ENCODE results near the gene NEDD4L. TPM values are rescaled to one million over a fixed set of nuclear protein-coding genes. Genes with fewer than 3 reads are reported as not detected.

Gene NEDD4L
- total RNA-seq, 1 donor from 2014 or later = 93.9 TPM

DNA sequence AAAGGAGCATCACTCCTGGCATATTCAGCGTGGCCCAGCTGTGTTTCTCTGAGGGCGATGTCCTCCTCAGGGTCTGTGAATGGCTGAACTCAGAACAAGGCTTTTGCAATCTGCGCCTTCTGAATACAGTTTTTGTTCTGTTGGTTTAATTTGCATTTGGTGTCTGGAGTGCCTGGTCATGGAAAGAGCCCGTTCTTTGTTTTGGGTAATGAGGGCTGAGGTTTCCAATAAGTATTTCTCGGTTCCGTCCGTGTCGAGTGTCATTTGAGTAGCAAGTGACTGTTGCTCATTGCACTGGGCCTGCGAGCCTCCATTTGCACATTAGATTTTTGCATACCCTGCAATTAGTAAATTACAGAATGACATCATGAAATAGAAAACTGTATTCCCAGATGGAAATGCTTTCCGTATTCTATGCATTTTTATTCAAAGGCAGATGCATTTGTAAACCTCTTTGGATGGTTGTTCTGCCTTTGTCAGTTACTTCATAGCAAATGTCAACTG is 57.3 kb downstream of the NEDD4L start:
- no peak for FAIRE-seq
- Histone ChIP-seq H2AFZ (ENCODE audit: low read depth, low read length) (no peak overlapping the region), H3K27ac (ENCODE audit: low read depth, low read length) (no peak overlapping the region), H3K27me3 (ENCODE audit: insufficient read depth, low read length) (no peaks in the 10 kb centered on the region), H3K36me3 (ENCODE audit: insufficient read depth, low read length) (no peaks in the 10 kb centered on the region), H4K20me1 (ENCODE audit: insufficient read depth, low read length) (no peaks in the 10 kb centered on the region), H3K79me2 (ENCODE audit: insufficient read depth, low read length) (no peaks in the 10 kb centered on the region), H3K4me3 (ENCODE audit: insufficient read depth, low read depth, low read length) (no peak overlapping the region), H3K4me2 (ENCODE audit: low read length) (no peak overlapping the region), H3K4me1 (ENCODE audit: insufficient read depth, low read length) (peaks cover 10% of the 10 kb centered on the region), H3K9me3 (ENCODE audit: insufficient read depth, low read depth, low read length) (no peaks in the 10 kb centered on the region), H3K9ac (ENCODE audit: low read length) (no peak overlapping the region)
- peaks cover 27% of the 10 kb centered on the region for H3K4me1 Mint-ChIP-seq (ENCODE audit: low read depth, unreplicated experiment)
- H3K27ac Mint-ChIP-seq (ENCODE audit: unreplicated experiment) = no peak overlapping the region
- H3K9me3 Mint-ChIP-seq (ENCODE audit: unreplicated experiment) = no peaks in the 10 kb centered on the region
- H3K27me3 Mint-ChIP-seq (ENCODE audit: low read depth, unreplicated experiment) = no peaks in the 10 kb centered on the region
- TF ChIP-seq, protein P1, sequence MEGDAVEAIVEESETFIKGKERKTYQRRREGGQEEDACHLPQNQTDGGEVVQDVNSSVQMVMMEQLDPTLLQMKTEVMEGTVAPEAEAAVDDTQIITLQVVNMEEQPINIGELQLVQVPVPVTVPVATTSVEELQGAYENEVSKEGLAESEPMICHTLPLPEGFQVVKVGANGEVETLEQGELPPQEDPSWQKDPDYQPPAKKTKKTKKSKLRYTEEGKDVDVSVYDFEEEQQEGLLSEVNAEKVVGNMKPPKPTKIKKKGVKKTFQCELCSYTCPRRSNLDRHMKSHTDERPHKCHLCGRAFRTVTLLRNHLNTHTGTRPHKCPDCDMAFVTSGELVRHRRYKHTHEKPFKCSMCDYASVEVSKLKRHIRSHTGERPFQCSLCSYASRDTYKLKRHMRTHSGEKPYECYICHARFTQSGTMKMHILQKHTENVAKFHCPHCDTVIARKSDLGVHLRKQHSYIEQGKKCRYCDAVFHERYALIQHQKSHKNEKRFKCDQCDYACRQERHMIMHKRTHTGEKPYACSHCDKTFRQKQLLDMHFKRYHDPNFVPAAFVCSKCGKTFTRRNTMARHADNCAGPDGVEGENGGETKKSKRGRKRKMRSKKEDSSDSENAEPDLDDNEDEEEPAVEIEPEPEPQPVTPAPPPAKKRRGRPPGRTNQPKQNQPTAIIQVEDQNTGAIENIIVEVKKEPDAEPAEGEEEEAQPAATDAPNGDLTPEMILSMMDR (IDR thresholded peaks at IDR 0.05; ENCODE audit: insufficient read depth, low read depth, low read length) = no peak
- TF ChIP-seq EZH2 (IDR thresholded peaks at IDR 0.05; ENCODE audit: insufficient read depth, low read length) = no peak
- H3K4me3 Mint-ChIP-seq (ENCODE audit: unreplicated experiment) = no peak overlapping the region
- peaks cover 2% of the 10 kb centered on the region for H3K36me3 Mint-ChIP-seq (ENCODE audit: low read depth, unreplicated experiment)
- DNase-seq (ENCODE audit: low read depth) = no peak

- Mint-ChIP-seq H3K27ac (ENCODE audit: unreplicated experiment) (no peak overlapping the region), H3K4me3 (ENCODE audit: unreplicated experiment) (no peak overlapping the region), H3K9me3 (ENCODE audit: unreplicated experiment) (no peaks in the 10 kb centered on the region), H3K36me3 (ENCODE audit: low read depth, unreplicated experiment) (peaks cover 2% of the 10 kb centered on the region), H3K4me1 (ENCODE audit: low read depth, unreplicated experiment) (peaks cover 27% of the 10 kb centered on the region), H3K27me3 (ENCODE audit: low read depth, unreplicated experiment) (no peaks in the 10 kb centered on the region)
- H3K4me2 ChIP-seq (ENCODE audit: low read length) = no peak overlapping the region
- no peaks in the 10 kb centered on the region for H3K79me2 ChIP-seq (ENCODE audit: insufficient read depth, low read length)
- H2AFZ ChIP-seq (ENCODE audit: low read depth, low read length) = no peak overlapping the region
- H3K9me3 ChIP-seq (ENCODE audit: insufficient read depth, low read depth, low read length) = no peaks in the 10 kb centered on the region
- no peak overlapping the region for H3K9ac ChIP-seq (ENCODE audit: low read length)
- FAIRE-seq = no peak
- no peaks in the 10 kb centered on the region for H3K36me3 ChIP-seq (ENCODE audit: insufficient read depth, low read length)
- no peak for DNase-seq (ENCODE audit: low read depth)
- H3K27me3 ChIP-seq (ENCODE audit: insufficient read depth, low read length) = no peaks in the 10 kb centered on the region
- no peak overlapping the region for H3K4me3 ChIP-seq (ENCODE audit: insufficient read depth, low read depth, low read length)
- H3K4me1 ChIP-seq (ENCODE audit: insufficient read depth, low read length) = peaks cover 6% of the 10 kb centered on the region
- TF ChIP-seq, protein P1 (IDR thresholded peaks at IDR 0.05; ENCODE audit: insufficient read depth, low read depth, low read length) = no peak
- no peak for TF ChIP-seq EZH2 (IDR thresholded peaks at IDR 0.05; ENCODE audit: insufficient read depth, low read length)
- H3K27ac ChIP-seq (ENCODE audit: low read depth, low read length) = no peak overlapping the region
- no peaks in the 10 kb centered on the region for H4K20me1 ChIP-seq (ENCODE audit: insufficient read depth, low read length)
Observed at GRCh38 chr18:58102018-58102417, 58.0 kb downstream of the NEDD4L start.

- Histone ChIP-seq H3K27me3 (ENCODE audit: insufficient read depth, low read length) (no peaks in the 10 kb centered on the region), H3K4me2 (ENCODE audit: low read length) (no peak overlapping the region), H3K79me2 (ENCODE audit: insufficient read depth, low read length) (no peaks in the 10 kb centered on the region), H2AFZ (ENCODE audit: low read depth, low read length) (no peak overlapping the region), H4K20me1 (ENCODE audit: insufficient read depth, low read length) (no peaks in the 10 kb centered on the region), H3K36me3 (ENCODE audit: insufficient read depth, low read length) (no peaks in the 10 kb centered on the region), H3K27ac (ENCODE audit: low read depth, low read length) (no peak overlapping the region), H3K9me3 (ENCODE audit: insufficient read depth, low read depth, low read length) (no peaks in the 10 kb centered on the region), H3K4me1 (ENCODE audit: insufficient read depth, low read length) (no peaks in the 10 kb centered on the region), H3K4me3 (ENCODE audit: insufficient read depth, low read depth, low read length) (no peak overlapping the region), H3K9ac (ENCODE audit: low read length) (no peak overlapping the region)
- Mint-ChIP-seq H3K4me1 (ENCODE audit: low read depth, unreplicated experiment) (peaks cover 22% of the 10 kb centered on the region), H3K36me3 (ENCODE audit: low read depth, unreplicated experiment) (peaks cover 2% of the 10 kb centered on the region), H3K27me3 (ENCODE audit: low read depth, unreplicated experiment) (no peaks in the 10 kb centered on the region), H3K9me3 (ENCODE audit: unreplicated experiment) (no peaks in the 10 kb centered on the region), H3K27ac (ENCODE audit: unreplicated experiment) (no peak overlapping the region), H3K4me3 (ENCODE audit: unreplicated experiment) (no peak overlapping the region)
- DNase-seq (ENCODE audit: low read depth) (no peak), FAIRE-seq (no peak)
- TF ChIP-seq EZH2 (IDR thresholded peaks at IDR 0.05; ENCODE audit: insufficient read depth, low read length) = no peak
- TF ChIP-seq, protein P1 (IDR thresholded peaks at IDR 0.05; ENCODE audit: insufficient read depth, low read depth, low read length) = no peak
Observed at GRCh38 chr18:58102875-58103274, 58.8 kb downstream of the NEDD4L start.
